Tongue (tissue), 2 donors: ENCODE data around the gene FRMD3. TPM values are rescaled to one million over a fixed set of nuclear protein-coding genes. Genes with fewer than 3 reads are reported as not detected.

ENCODE experiments used
- DNase-seq: peaks from one replicate; pipeline ENCODE4 v3.0.0-alpha.2; 2015
- total RNA-seq: library from RNA; depleted of rRNA; stranded (reverse); fragments of >200 nt; gene quantifications from one replicate; pipeline ENCODE4 v1.2.3, GENCODE V29; 2014

Gene FRMD3
- total RNA-seq: 33.2 TPM

- DNase-seq: peak; percentile 88
Observed at GRCh38 chr9:83538172-83538889, at the start of gene FRMD3. Gene FRMD3, minus strand, starts transcription at chr9:83538401. Its CDS starts 170 bp downstream, at chr9:83538231.

- DNase-seq: no peak
Observed at GRCh38 chr9:83584995-83585394, 46.8 kb upstream of the FRMD3 start.

- peak; percentile 81 for DNase-seq
Observed at GRCh38 chr9:83583151-83584014, 45.2 kb upstream of the FRMD3 start.

GRCh38 chr9:83582029-83582428 is 43.8 kb upstream of the FRMD3 start:
- no peak for DNase-seq

- no peak for DNase-seq
Observed at GRCh38 chr9:83574482-83574881, 36.3 kb upstream of the FRMD3 start.

- DNase-seq: peak; percentile 23
Observed at GRCh38 chr9:83572524-83572923, 34.3 kb upstream of the FRMD3 start.

GRCh38 chr9:83570359-83570758 is 32.2 kb upstream of the FRMD3 start:
- DNase-seq: no peak

GRCh38 chr9:83569326-83569725 is 31.1 kb upstream of the FRMD3 start:
- DNase-seq: no peak

- no peak for DNase-seq
Observed at GRCh38 chr9:83563360-83563759, 25.2 kb upstream of the FRMD3 start.

- DNase-seq: no peak
Observed at GRCh38 chr9:83560169-83560826, 22.1 kb upstream of the FRMD3 start.

GRCh38 chr9:83557771-83558170 is 19.6 kb upstream of the FRMD3 start:
- no peak for DNase-seq

GRCh38 chr9:83557317-83557716 is 19.1 kb upstream of the FRMD3 start:
- no peak for DNase-seq

GRCh38 chr9:83554278-83554677 is 16.1 kb upstream of the FRMD3 start:
- no peak for DNase-seq

GRCh38 chr9:83544002-83544698 is 5.9 kb upstream of the FRMD3 start:
- DNase-seq: peak; percentile 65

- no peak for DNase-seq
Observed at GRCh38 chr9:83538890-83539238, 663 bp upstream of the FRMD3 start.

GRCh38 chr9:83537331-83538171 is 650 bp downstream of the FRMD3 start:
- peak; percentile 37 for DNase-seq

- DNase-seq: peak; percentile 12
Observed at GRCh38 chr9:83536332-83536731, 1.9 kb downstream of the FRMD3 start.

- DNase-seq: peak; percentile 37
Observed at GRCh38 chr9:83535736-83536135, 2.5 kb downstream of the FRMD3 start.

- no peak for DNase-seq
Observed at GRCh38 chr9:83533296-83533695, 4.9 kb downstream of the FRMD3 start.

GRCh38 chr9:83526901-83527300 is 11.3 kb downstream of the FRMD3 start:
- peak; percentile 66 for DNase-seq

- DNase-seq: no peak
Observed at GRCh38 chr9:83526211-83526610, 12.0 kb downstream of the FRMD3 start.
